Measurements from ENCODE around the gene MOK. TPM values are rescaled to one million over a fixed set of nuclear protein-coding genes. Genes with fewer than 3 reads are reported as not detected.

MOK gene
- total and polyA plus RNA-seq, 2 donors (not counting 1 experiment from before 2014, with no cell fraction given): 4.3 to 4.7 TPM

DNA sequence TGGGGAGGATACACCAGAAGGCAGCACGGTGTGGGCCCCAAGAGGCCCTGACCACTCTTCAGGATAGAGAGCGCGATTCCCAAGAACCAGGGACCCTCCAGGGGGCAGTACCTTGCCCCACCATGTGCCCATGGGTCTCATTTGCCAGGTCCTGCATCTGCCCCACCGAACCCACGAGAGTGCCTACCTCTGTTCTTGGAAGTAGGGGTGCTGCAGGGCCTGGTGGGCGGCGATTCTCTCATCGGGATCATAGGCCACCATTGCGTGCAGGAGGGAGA, 72.7 kb downstream of the MOK start:
- Histone ChIP-seq H3K9me3 (ENCODE audit: control insufficient read depth, insufficient read depth, low read depth, low read length) (no peaks in the 10 kb centered on the region), H3K27ac (ENCODE audit: insufficient read depth, low read length) (no peak overlapping the region), H3K9ac (ENCODE audit: insufficient read depth, low read length) (no peak overlapping the region), H3K4me3 (replicated peaks in 1 of 4; ENCODE audit: control extremely low read depth in 1 of 4, insufficient read depth in 1 of 4, low read depth in 3 of 4, low read length in 4 of 4) (no peak overlapping the region), H2AFZ (ENCODE audit: low read length) (no peak overlapping the region), H3K4me1 (ENCODE audit: control insufficient read depth, extremely low read depth, insufficient read depth, low read length) (no peaks in the 10 kb centered on the region), H3K27me3 (ENCODE audit: control insufficient read depth, insufficient read depth, low read length) (no peaks in the 10 kb centered on the region), H3K4me2 (ENCODE audit: extremely low read depth, insufficient read depth, low read length) (no peak overlapping the region), H3K79me2 (ENCODE audit: control insufficient read depth, insufficient read depth, low read length) (no peaks in the 10 kb centered on the region), H3K36me3 (ENCODE audit: control insufficient read depth, insufficient read depth, low read length) (no peaks in the 10 kb centered on the region), H4K20me1 (ENCODE audit: control insufficient read depth, extremely low read depth, insufficient read depth, low read length) (no peaks in the 10 kb centered on the region)
- no peak for DNase-seq (ENCODE audit: low read depth in 2 of 2)
- TF ChIP-seq EZH2 (IDR thresholded peaks at IDR 0.05; ENCODE audit: low read length, missing control alignments): no peak
- TF ChIP-seq, protein P1, sequence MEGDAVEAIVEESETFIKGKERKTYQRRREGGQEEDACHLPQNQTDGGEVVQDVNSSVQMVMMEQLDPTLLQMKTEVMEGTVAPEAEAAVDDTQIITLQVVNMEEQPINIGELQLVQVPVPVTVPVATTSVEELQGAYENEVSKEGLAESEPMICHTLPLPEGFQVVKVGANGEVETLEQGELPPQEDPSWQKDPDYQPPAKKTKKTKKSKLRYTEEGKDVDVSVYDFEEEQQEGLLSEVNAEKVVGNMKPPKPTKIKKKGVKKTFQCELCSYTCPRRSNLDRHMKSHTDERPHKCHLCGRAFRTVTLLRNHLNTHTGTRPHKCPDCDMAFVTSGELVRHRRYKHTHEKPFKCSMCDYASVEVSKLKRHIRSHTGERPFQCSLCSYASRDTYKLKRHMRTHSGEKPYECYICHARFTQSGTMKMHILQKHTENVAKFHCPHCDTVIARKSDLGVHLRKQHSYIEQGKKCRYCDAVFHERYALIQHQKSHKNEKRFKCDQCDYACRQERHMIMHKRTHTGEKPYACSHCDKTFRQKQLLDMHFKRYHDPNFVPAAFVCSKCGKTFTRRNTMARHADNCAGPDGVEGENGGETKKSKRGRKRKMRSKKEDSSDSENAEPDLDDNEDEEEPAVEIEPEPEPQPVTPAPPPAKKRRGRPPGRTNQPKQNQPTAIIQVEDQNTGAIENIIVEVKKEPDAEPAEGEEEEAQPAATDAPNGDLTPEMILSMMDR (conservative IDR thresholded peaks at IDR 0.05 in 1 of 2, IDR thresholded peaks at IDR 0.05 in 1 of 2; ENCODE audit: low read depth in 1 of 2, low read length in 2 of 2): no peak

DNA sequence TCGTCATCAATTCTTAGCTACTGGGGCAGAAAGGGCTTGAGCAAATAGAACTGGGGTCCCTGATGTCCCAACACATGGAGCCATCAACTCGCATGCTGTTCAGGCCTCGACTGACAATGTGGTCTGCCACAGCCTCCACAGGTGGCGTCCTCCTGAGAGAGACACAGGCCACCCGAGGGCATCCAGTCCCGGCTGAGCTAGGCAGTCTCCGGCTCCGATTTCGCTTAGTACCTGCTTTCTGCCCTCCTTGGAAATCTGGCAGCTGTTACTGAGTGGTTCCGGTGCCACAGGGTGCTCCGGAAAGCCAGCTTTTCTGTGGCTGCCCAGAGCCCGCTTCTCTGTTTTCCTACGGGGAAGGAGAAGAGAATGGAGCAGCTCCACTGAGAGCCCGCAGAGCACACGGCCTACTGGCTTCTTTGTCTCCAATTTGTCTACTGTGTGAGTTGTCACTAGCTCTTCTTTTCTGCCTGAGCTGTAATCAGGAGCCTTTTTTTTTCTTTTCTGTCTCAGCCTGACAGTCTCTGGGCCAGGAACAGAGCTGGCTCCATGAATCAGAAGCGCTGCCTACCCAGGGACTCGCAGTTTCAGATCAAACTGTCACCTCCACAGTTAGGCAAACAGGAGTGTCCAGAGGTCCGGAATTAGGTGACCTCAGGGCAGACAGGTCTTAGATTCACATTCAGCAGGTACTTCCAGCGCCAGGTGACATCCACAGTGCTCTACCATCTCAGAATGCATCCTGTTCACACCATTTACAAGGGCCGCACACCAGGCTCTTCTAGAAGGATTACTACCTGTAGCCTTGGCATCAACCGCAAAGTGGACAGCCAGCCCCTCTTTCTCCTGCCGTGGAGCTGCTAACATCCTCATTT, 73.3 kb downstream of the MOK start:
- TF ChIP-seq EZH2 (IDR thresholded peaks at IDR 0.05; ENCODE audit: low read length, missing control alignments): no peak
- TF ChIP-seq, protein P1 (conservative IDR thresholded peaks at IDR 0.05 in 1 of 2, IDR thresholded peaks at IDR 0.05 in 1 of 2; ENCODE audit: low read depth in 1 of 2, low read length in 2 of 2): no peak
- no peak overlapping the region for H2AFZ ChIP-seq (ENCODE audit: low read length)
- H3K27ac ChIP-seq (ENCODE audit: insufficient read depth, low read length): no peak overlapping the region

DNA sequence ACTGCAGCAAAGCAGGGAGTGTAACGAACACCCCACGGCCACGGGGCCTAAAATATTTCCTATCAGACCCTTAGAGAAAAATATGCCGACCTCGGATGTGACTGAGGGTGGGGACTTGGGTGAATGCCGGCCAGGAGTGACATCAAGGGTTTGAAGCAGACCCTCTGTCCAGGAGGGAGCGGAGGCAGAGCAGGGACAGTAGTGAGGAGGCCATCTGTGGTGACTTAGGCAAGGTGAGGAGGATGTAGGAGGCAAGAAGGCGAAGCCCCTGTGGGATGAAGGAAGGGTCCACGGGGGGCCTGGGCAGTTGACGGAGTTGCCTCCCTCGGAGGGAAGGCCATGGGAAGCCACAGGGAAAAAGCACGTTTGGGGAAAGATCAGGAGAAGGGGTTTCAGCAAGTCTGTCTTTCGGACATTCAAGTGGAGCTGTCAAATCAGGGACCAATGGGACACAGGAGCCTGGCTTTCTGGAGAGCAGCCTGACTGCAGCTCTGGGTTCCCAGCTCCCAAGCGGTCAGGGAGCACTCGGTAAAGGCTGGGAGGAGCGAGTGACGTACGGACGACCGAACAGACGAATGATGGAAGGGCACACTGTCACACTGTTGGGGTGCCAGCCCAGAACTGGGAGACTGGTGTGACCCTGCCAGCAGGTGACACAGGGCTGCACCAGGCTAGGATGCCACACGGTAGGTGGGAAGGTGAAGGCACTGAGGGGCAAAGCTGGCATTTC, 74.3 kb downstream of the MOK start:
- Histone ChIP-seq H3K27ac (ENCODE audit: insufficient read depth, low read length) (no peak overlapping the region), H3K36me3 (ENCODE audit: control insufficient read depth, insufficient read depth, low read length) (no peaks in the 10 kb centered on the region), H4K20me1 (ENCODE audit: control insufficient read depth, extremely low read depth, insufficient read depth, low read length) (no peaks in the 10 kb centered on the region), H2AFZ (ENCODE audit: low read length) (no peak overlapping the region), H3K9me3 (ENCODE audit: control insufficient read depth, insufficient read depth, low read depth, low read length) (no peaks in the 10 kb centered on the region), H3K9ac (ENCODE audit: insufficient read depth, low read length) (no peak overlapping the region), H3K27me3 (ENCODE audit: control insufficient read depth, insufficient read depth, low read length) (no peaks in the 10 kb centered on the region), H3K4me2 (ENCODE audit: extremely low read depth, insufficient read depth, low read length) (no peak overlapping the region), H3K4me3 (replicated peaks in 1 of 4; ENCODE audit: control extremely low read depth in 1 of 4, insufficient read depth in 1 of 4, low read depth in 3 of 4, low read length in 4 of 4) (no peak overlapping the region), H3K79me2 (ENCODE audit: control insufficient read depth, insufficient read depth, low read length) (no peaks in the 10 kb centered on the region), H3K4me1 (ENCODE audit: control insufficient read depth, extremely low read depth, insufficient read depth, low read length) (no peaks in the 10 kb centered on the region)
- TF ChIP-seq, protein P1 (conservative IDR thresholded peaks at IDR 0.05 in 1 of 2, IDR thresholded peaks at IDR 0.05 in 1 of 2; ENCODE audit: low read depth in 1 of 2, low read length in 2 of 2): no peak
- no peak for TF ChIP-seq EZH2 (IDR thresholded peaks at IDR 0.05; ENCODE audit: low read length, missing control alignments)
- no peak for DNase-seq (ENCODE audit: low read depth in 2 of 2)

More for the DNA sequence above, 73.3 kb downstream of the MOK start:
- no peaks in the 10 kb centered on the region for H3K27me3 ChIP-seq (ENCODE audit: control insufficient read depth, insufficient read depth, low read length)
- no peak overlapping the region for H3K4me3 ChIP-seq (replicated peaks in 1 of 4; ENCODE audit: control extremely low read depth in 1 of 4, insufficient read depth in 1 of 4, low read depth in 3 of 4, low read length in 4 of 4)
- no peaks in the 10 kb centered on the region for H3K9me3 ChIP-seq (ENCODE audit: control insufficient read depth, insufficient read depth, low read depth, low read length)
- H3K9ac ChIP-seq (ENCODE audit: insufficient read depth, low read length): no peak overlapping the region
- no peaks in the 10 kb centered on the region for H3K4me1 ChIP-seq (ENCODE audit: control insufficient read depth, extremely low read depth, insufficient read depth, low read length)
- H4K20me1 ChIP-seq (ENCODE audit: control insufficient read depth, extremely low read depth, insufficient read depth, low read length): no peaks in the 10 kb centered on the region
- H3K4me2 ChIP-seq (ENCODE audit: extremely low read depth, insufficient read depth, low read length): no peak overlapping the region
- no peaks in the 10 kb centered on the region for H3K36me3 ChIP-seq (ENCODE audit: control insufficient read depth, insufficient read depth, low read length)
- no peak for DNase-seq (ENCODE audit: low read depth in 2 of 2)
- H3K79me2 ChIP-seq (ENCODE audit: control insufficient read depth, insufficient read depth, low read length): no peaks in the 10 kb centered on the region
